Dedifferentiated amniotic fluid mesenchymal stem cell (primary cell): ENCODE measurements around the gene ZNF664.

ENCODE experiments used
- DNase-seq: peaks from one replicate; pipeline ENCODE4 v3.0.0-alpha.2; 2016; ENCODE audit errors: extremely low spot score

ZNF664 gene

DNA sequence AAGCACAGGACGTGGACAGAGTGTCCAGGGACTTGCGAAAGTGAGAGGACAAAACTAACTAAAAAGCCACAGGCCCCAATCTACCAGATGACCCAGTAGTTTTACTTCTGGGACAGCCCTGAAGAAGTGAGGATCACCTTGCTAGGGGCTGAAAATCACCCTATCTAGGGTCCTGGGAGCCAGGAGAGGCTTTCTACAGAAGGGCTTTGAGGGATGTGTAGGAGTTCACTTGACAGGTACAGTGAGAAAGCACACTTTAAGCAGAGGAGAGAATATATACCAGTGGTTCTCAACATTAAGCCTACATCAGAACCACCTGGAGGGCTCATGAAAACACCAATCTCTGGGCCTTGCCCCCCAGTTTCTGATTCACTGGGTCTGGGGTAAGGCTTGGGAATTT, 60.8 kb downstream of the ZNF664 start:
- no peak for DNase-seq

DNA sequence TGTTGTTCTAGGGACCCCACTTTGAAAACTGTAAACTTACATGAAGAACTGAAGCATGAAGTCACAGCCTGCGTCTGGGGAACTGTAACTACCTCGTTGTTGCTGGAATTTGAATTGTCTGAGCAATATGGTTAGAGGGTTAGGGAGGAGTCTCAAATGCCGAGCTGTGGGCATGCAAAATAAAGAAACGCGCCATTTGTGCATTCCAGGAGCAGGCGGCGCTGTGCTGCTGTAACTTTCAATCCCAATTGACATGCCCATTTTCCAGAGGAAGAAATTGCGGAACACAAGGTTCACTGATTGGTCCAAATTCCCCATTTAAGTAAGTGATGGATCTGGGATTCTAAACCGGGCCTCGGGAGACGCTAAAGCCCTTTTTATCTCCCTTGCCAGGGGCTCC, 61.3 kb downstream of the ZNF664 start:
- no peak for DNase-seq

DNA sequence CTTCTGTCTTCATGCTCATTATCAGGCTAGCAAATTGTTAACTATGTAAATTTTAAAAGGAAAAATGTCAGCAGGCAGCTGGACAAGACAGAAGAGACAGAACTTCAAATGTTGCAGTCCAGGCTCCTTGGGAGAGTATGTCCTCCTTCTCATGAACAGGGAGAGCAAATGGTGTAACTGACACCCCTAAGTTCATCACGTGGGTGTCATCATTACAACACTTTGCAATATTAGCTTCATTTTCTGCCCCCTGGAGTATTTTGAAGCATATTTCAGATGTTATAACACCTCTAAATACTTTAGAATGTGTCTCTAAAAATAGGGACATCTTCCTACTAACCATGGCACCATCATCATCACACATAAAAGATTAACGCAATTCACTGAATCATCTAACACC, 62.1 kb downstream of the ZNF664 start:
- no peak for DNase-seq

DNA sequence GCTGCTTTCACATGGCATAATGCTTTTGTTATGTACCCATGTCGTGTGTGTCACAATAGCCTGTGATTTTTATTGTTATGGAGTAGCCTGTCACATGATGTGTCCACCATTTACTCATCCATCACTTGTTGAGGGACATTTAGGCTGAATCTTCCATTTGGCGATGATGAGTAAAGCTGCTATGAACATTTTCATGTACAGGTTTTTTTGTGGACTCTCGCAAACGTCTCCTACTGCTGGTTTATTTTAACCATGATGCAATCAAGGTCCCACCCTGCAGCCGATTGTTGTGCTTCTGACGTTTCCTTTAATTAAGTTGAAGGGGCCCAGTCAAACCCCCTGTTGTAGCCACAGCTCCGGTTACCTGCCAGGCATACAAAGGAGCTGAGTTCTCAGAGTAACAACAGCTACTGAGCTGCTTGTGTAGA, 63.2 kb downstream of the ZNF664 start:
- DNase-seq, result no peak

DNA sequence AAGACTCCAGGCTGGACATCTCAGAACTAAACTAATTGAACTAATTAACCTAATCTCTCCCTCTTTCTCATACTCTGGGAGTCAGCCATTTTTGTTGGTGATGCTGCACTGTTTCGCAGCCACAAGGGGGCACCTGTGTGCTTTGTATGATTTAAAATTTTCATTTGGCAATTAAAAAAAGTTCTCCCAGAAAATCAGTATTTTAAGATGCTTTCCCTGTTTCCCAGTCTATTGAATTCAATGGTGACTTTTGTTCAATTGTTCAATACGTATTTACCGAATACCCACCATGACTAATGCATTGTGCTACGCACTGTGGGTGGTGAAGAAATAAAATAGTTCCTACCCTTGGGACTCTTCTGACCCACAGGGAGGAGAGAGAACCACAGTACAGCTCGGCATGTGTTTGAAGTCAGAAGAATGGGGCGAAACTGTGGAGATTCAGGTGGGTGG, 63.7 kb downstream of the ZNF664 start:
- peak; percentile 42 for DNase-seq

DNA sequence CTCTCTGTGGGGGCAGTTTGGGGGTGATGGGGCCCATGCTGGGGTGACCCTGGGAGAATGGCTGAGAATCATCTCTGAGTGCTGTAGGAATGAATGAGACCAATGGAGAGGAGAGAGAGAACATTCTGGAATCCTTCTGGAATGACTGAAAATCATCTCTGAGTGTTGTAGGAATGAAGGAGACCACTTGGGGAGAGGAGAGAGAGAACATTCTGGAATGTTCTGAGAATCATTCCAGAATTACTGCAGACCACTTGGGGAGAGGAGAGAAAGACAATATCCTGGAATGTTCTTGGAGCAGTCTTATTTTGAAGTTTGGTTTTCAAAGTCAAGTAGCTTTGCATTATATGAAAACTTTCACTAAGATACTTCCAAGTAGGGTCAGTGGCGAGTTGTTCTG, 64.3 kb downstream of the ZNF664 start:
- no peak for DNase-seq

DNA sequence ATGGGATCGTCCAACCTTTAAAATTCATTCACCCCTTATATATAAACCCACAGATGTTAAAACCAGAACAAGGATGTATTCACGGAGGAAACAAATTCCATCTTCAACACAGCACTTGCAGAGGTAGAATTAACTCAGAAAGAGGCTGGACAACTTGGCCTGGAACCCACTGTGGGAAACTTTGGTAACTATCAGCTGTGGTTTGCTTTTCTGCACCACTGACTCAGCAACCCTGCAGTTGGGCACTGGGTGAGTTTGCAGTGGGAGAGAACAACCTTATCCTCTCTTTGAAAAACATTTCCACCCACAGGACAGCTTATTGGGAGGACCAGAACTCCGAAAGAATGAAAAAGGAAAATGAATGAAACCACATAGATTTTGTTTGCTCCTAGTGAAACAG, 66.3 kb downstream of the ZNF664 start:
- DNase-seq, result peak; percentile 49

DNA sequence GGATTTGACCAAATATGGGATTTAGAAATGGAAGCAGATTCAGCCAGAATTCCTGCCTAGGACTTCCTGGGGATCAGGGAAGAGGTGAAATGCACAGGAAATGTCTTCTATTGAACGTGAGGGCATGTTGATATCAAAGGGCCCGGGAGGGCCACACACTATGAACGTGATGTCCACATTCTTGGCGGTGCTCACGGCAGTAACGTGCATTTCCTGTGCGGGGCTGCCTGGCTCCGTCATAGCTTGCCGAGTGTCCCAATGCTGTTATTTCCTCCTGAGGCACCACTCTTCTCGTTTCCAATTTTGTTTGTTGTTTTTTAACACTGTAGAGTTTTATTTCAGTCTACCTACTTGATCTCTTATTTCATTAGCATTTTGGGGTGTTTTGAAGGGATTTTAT, 67.3 kb downstream of the ZNF664 start:
- DNase-seq, result no peak

DNA sequence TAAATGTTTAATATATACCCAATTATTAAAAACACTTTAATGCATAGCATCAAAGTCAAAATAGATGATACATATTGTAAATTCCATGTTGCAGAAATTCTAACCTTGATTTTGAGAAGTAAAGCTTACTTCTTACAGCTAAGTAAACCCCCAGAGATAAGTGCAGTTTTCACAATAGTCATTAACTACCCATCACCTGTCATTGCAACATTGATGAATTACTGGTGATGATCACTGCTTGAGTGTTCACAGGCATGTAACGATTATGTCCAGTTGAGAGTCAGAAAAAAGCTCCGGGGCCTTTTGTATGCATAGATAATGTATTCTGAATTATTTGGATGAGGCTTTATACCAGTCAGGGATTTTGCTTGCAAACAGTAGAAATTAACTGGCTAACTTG, 67.7 kb downstream of the ZNF664 start:
- no peak for DNase-seq

DNA sequence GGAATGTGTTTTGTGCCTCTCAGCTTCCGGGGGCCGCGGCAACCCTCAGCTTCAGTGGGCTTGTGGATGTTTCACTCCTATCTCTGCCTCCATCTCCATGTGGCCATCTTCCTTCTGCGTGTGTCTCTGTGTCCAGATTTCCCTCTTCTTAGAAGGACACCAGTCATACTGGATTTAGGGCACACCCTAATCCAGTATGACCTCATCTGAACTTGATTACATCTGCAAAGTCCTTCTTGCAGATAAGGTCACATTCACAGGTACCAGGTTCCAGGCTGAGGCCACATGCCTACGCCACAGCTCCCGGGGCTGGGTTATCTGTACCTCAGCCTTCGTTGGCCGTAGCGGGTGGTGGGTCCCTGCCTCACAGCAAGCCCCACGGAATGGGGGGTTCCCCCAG, 68.9 kb downstream of the ZNF664 start:
- DNase-seq, result no peak

DNA sequence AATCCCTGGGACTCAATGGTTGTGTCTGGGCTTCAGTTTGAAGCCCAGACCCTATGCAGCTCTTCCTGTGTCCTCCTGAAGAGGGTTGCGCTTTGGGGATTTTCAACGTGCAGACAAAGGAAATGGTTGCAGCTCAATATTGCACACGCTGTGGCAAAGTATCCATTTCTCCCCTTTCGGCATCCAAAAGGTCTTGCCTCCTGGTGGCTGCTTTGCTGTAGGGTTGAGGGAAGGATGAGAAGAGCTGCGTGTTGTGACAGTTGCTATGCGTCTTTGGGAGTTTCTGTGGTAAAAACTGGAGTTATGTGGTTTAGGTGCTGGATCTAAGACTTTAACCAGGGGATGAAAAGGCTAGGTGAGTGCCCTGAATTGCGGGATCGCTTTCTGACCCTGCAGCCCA, 71.0 kb downstream of the ZNF664 start:
- DNase-seq, result no peak

DNA sequence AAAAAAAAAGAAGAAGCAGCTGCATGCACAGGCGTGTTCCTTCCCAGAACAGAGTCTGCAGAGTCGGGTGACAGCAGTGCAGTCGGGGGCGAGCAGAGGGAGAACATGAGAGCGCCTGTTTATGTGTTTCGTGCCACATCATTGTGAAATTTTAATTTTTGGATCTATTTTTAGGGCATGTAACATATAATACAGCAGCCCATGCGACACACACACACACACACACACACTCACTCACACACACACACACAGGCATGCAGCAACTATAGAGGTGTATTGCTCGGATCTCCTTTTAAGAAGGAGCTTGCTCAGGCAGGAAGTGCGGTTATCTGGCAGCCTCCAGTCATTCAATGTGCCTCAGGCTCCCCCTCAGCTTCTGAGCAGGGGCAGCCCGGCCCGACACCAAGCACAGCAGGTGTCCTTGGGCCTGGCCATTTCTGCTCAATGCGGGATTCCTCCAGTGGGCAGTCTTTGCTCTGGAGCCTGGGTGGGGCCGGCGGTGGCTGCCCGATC, 71.8 kb downstream of the ZNF664 start:
- DNase-seq, result no peak

DNA sequence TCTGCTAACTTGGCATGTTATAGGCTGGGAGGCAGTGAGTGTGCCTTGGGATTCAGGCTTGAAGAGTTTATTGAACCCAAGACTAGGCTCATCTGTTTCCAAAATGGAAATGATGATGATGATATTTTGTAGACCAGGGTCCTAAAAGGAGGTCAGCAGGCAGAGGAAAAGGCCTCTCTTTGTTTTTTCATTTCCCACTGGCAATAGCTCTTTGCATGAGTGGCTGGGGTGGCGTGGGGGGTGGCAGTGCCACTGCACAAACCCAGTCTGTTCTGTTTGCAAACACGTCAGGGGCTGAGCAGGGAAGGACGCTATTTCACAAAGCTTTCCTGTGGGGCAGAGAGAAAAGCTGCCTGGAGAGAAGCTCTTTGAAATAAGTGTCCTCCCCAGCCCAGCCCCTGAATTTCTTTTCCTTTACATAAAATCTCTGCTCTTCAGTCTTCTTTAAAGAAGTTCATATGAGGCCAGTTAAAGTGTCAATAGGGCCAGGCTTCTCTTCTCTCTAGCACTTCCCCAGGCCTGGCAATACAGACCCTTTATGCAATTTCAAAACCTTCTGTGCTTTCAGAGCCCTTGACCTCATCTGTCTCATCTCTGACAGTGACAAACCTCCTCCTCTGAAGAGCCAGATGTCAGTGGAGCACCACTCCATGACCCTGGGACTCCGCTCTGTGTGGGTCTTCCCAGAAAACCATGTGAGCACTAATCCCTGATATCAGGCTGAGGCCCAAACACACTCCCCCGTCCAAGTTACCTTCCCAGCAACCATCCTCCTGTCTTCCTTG, 72.8 kb downstream of the ZNF664 start:
- DNase-seq, result no peak

DNA sequence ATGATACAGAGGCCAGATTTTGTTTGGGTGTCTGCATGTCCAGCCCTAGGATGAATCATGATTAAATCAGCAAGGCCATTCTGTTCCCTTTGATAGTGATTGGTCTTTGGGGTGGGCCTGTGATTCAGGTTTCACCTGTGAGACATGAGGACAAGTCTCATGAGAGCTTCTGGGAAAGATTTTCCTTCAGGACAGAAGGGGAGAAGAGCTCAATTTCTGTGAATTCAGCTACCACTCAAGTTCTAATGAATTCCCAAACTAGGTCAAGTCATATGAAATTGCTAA, 73.4 kb downstream of the ZNF664 start:
- DNase-seq, result no peak

DNA sequence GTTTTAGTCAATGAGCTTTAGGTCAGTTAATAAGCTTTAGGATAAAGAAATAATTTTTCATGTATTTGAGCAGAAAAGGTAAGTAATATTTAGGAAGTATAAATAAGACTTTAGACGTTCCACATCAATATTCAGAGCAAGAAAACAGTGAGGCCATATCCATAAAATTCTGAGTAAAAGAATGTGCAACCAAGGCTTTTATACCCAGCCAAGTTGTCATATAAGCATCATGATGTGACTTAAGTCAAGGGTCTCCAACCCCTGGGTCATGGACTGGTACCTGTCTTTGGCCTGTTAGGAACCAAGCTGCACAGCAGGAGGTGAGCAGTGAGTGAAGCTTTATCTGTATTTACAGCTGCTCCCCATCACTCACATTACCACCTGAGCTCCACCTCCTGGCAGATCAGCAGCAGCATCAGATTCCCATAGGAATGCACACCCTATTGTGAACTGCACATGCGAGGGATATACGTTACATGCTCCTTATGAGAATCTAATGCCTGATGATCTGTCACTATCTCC, 74.1 kb downstream of the ZNF664 start:
- DNase-seq, result no peak

DNA sequence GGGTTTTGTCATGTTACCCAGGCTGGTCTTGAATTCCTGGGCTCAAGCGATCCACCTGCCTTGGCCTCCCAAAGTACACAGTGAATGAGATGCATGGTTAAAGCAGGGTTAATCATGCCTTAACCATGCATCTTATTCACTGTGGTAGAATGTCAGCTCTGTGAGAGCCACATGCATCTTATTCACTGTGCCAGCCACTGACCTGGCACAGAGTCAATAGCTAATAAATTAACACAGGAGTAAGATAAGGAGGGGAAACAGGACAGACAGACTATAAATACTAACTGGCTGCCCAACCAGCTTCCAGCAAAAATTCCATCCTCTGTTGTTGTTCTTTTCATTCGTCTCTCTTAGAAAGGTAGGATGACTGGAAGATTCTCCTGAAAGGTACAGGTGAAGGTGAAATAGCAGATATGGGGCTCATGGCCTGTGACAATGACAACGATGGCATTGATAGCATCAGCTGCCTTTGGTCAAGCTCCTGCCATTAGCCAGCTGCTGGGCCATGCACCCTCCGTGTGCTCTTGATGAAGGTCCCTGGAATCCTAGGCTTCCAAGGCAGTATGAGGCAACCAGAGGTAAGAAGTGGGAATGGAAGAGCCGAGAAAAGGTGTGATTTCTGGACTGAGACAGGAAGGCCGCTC, 76.6 kb downstream of the ZNF664 start:
- no peak for DNase-seq

DNA sequence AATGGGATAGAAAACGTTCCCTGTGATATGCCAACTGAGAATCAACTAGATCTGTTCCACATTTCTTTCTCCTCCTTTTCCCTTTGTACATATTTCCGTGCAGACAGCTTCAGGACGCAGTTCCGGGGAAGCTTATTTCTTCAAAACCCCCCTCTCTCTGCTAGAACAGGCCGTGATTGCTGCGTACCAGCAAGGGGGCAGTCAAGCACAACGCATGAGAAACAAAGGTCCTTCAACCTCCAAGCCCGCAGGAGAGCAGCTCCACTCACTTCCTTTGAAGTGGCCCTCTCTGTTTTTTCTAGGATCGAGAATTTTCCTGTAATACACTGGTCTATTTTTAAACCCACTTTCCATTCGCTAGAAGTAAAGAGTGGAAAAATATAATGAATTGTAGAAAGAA, 80.8 kb downstream of the ZNF664 start:
- DNase-seq, result peak; percentile 47

DNA sequence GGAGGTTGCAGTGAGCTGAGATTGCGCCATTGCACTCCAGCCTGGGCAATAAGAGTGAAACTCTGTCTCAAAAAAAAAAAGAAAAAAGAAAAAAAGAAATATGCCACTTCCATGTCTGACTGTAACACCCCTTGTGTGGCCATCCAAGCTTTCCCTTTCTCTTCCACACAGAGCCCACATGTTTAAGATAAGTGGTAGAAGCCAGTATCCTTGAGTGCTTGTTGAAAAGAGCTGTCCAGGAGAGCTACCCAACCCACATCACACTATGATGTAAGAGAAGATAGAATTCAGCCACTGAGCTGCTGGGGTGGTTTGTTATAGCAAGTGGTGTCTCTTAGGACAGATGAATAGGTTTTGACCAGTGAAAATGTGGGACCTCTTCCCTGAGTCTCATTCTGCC, 82.1 kb downstream of the ZNF664 start:
- DNase-seq, result no peak

DNA sequence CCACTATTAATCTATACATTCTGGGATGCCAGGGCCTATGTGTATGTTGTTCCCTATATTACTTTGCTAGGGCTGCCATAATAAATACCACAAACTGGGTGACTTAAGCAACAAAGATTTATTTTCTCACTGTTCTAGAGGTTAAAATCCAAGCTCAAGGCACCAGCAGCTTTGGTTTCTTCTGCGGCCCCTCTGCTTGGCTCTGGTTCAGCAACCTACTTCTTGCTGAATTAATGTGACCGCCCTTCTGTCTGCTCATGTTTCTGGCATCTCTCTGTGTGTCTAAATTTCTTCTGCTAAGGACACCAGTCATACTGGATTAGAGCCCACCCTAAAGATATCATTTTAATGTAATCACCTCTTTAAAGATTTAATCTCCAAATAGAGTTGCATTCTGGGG, 84.7 kb downstream of the ZNF664 start:
- no peak for DNase-seq

DNA sequence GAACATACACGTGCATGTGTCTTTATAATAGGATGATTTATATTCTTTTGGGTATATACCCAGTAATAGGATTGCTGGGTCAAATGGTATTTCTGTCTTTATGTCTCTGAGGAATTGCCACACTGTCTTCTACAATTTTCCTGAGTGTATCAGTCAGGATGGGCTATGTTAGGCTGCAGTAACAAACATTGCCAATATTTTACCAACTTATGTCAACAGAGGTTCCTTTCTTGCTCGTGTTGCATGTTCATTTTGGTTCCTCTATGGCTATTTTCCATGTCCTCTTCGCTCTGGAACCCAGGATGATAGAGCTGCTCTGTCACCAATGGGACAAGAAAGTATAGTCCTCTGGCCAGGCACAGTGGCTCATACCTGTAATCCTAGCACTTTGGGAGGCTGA, 86.7 kb downstream of the ZNF664 start:
- no peak for DNase-seq
